Thoracic aorta (tissue), 2 donors: ENCODE measurements around the gene FRRS1. TPM values are rescaled to one million over a fixed set of nuclear protein-coding genes. Genes with fewer than 3 reads are reported as not detected.
A peak's percentile ranks its signal among the peaks of the same experiment; 100 is the strongest.

ENCODE experiments used
- ATAC-seq: fragments of 150-250 bp; one replicate; pipeline ENCODE4 v1.8.0; 2017; ENCODE audit warnings: low read depth; ENCODE audit not compliant: insufficient number of reproducible peaks, low FRiP score
- DNase-seq: peaks from one replicate; pipeline ENCODE4 v3.0.0-alpha.2; 2020; ENCODE audit warnings: low spot score
- H3K27ac ChIP-seq, 2 donors: fragments of 200-600 bp; sonication (generic); 1 replicate in 1 of 2; 2 replicates in 1 of 2; pipeline ENCODE4 v1.5.1; 2016; ENCODE audit warnings: mild to moderate bottlenecking in 2 of 2, moderate library complexity in 2 of 2
- H3K27me3 ChIP-seq: fragments of 200-600 bp; sonication (generic); replicated peaks from 2 replicates; pipeline ENCODE4 v1.6.0; 2016; ENCODE audit warnings: mild to moderate bottlenecking; ENCODE audit not compliant: insufficient read depth
- H3K36me3 ChIP-seq: fragments of 200-600 bp; sonication (generic); one replicate; pipeline ENCODE4 v1.5.1; 2016
- H3K4me1 ChIP-seq, 2 donors: fragments of 200-600 bp; sonication (generic); 1 replicate in 1 of 2; 2 replicates in 1 of 2; pipeline versions ENCODE4 v1.5.1 to v1.6.0; 2016; ENCODE audit warnings: low read depth in 2 of 2, mild to moderate bottlenecking in 1 of 2; ENCODE audit not compliant: control insufficient read depth in 1 of 2
- H3K4me3 ChIP-seq: fragments of 200-600 bp; sonication (generic); 2 replicates; pipeline ENCODE4 v1.5.1; 2016; ENCODE audit warnings: mild to moderate bottlenecking
- H3K9me3 ChIP-seq: fragments of 200-600 bp; sonication (generic); 2 replicates; pipeline ENCODE4 v1.5.1; 2016
- CTCF ChIP-seq: fragments of 200-600 bp; sonication (generic); IDR thresholded peaks from one replicate; pipeline ENCODE4 v1.5.1; 2019; ENCODE audit warnings: antibody characterized with exemption
- total RNA-seq, 2 donors: library from RNA; depleted of rRNA; stranded (reverse); fragments of >200 nt; gene quantifications; one replicate each; pipeline versions ENCODE4 v1.1.0 to v1.2.3, GENCODE V29; 2016

FRRS1 gene
- total RNA-seq, 2 donors from 2014 or later = 6.1 to 7.6 TPM

- DNase-seq (no peak), ATAC-seq (no peak)
- no peak for TF ChIP-seq CTCF
These were observed 55.4 kb downstream of the FRRS1 start for GRCh38 chr1:99710994-99711393.

GRCh38 chr1:99707535-99708142, 58.8 kb downstream of the FRRS1 start:
- H3K27ac ChIP-seq = no peak overlapping the region
- no peaks in the 10 kb centered on the region for H3K36me3 ChIP-seq
- H3K4me1 ChIP-seq = no peaks in the 10 kb centered on the region
- no peak for ATAC-seq
- H3K27me3 ChIP-seq = no peaks in the 10 kb centered on the region
- TF ChIP-seq CTCF = peak; percentile 59
- H3K4me3 ChIP-seq = no peak overlapping the region
- peak; percentile 12 for DNase-seq
- H3K9me3 ChIP-seq = no peaks in the 10 kb centered on the region

More at GRCh38 chr1:99710994-99711393, 55.4 kb downstream of the FRRS1 start:
- Histone ChIP-seq H3K4me1 (no peaks in the 10 kb centered on the region), H3K36me3 (peaks cover 4% of the 10 kb centered on the region), H3K4me3 (no peak overlapping the region), H3K9me3 (no peaks in the 10 kb centered on the region), H3K27me3 (no peaks in the 10 kb centered on the region), H3K27ac (no peak overlapping the region)

- Histone ChIP-seq H3K36me3 (no peaks in the 10 kb centered on the region), H3K4me3 (no peak overlapping the region), H3K9me3 (no peaks in the 10 kb centered on the region), H3K27ac (no peak overlapping the region), H3K27me3 (no peaks in the 10 kb centered on the region), H3K4me1 (no peaks in the 10 kb centered on the region)
- ATAC-seq = no peak
- no peak for TF ChIP-seq CTCF
- DNase-seq = no peak
These were observed 61.0 kb downstream of the FRRS1 start for GRCh38 chr1:99705385-99705784.

DNA sequence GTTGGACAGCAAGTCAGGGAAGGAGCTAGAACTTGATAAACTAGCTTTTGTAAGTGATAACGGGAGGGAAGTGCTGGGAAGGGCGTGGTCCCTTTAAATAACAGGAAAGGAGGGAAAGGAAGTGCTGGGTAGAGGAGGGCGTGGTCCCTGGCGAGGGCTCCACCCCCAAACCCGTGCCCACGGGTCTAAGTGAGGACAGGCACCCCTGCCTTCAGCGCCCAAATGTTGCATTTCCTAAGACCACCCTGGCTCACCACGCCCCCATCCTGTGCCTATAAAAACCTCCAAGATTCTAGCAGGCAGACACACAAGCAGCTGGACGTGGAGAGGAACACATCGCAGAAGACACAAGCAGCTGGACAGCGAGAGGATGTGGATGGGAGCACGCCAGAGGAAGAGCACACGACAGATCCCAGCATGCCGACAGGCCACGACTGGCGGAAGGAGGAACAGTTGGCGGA, 62.0 kb downstream of the FRRS1 start:
- TF ChIP-seq CTCF = no peak
- no peaks in the 10 kb centered on the region for H3K9me3 ChIP-seq
- ATAC-seq = no peak

GRCh38 chr1:99702221-99702620, 64.2 kb downstream of the FRRS1 start:
- no peaks in the 10 kb centered on the region for H3K4me1 ChIP-seq
- no peaks in the 10 kb centered on the region for H3K36me3 ChIP-seq
- no peak for DNase-seq
- H3K27me3 ChIP-seq = no peaks in the 10 kb centered on the region
- ATAC-seq = no peak
- H3K4me3 ChIP-seq = no peak overlapping the region
- TF ChIP-seq CTCF = no peak
- no peak overlapping the region for H3K27ac ChIP-seq
- H3K9me3 ChIP-seq = no peaks in the 10 kb centered on the region

More for the DNA sequence above, 62.0 kb downstream of the FRRS1 start:
- Histone ChIP-seq H3K4me3 (no peak overlapping the region), H3K27me3 (no peaks in the 10 kb centered on the region), H3K36me3 (no peaks in the 10 kb centered on the region), H3K27ac (no peak overlapping the region), H3K4me1 (no peaks in the 10 kb centered on the region)
- no peak for DNase-seq
